Measurements from ENCODE around the gene ANKS1B.

Gene ANKS1B

GRCh38 chr12:99146185-99146584, 838.6 kb downstream of the ANKS1B start:
- in situ Hi-C loops (cut with MboI; ENCODE audit: low sequenced_read_pairs) = no loop called here

GRCh38 chr12:99142651-99143050, 842.1 kb downstream of the ANKS1B start:
- in situ Hi-C loops (cut with MboI; ENCODE audit: low sequenced_read_pairs) = no loop called here

- in situ Hi-C loops (cut with MboI; ENCODE audit: low sequenced_read_pairs) = no loop called here
Measured at GRCh38 chr12:99140017-99140720, 844.6 kb downstream of the ANKS1B start.

- in situ Hi-C loops (cut with MboI; ENCODE audit: low sequenced_read_pairs) = no loop called here
Measured at GRCh38 chr12:99138393-99138792, 846.3 kb downstream of the ANKS1B start.

GRCh38 chr12:99137124-99137855, 847.4 kb downstream of the ANKS1B start:
- in situ Hi-C loops (cut with MboI; ENCODE audit: low sequenced_read_pairs) = no loop called here

- in situ Hi-C loops (cut with MboI; ENCODE audit: low sequenced_read_pairs) = no loop called here
Measured at GRCh38 chr12:99136516-99136915, 848.2 kb downstream of the ANKS1B start.

GRCh38 chr12:99135376-99135775, 849.4 kb downstream of the ANKS1B start:
- in situ Hi-C loops (cut with MboI; ENCODE audit: low sequenced_read_pairs) = no loop called here

GRCh38 chr12:99133401-99133800, 851.3 kb downstream of the ANKS1B start:
- in situ Hi-C loops (cut with MboI; ENCODE audit: low sequenced_read_pairs) = no loop called here

GRCh38 chr12:99131751-99132199, 853.0 kb downstream of the ANKS1B start:
- in situ Hi-C loops (cut with MboI; ENCODE audit: low sequenced_read_pairs) = no loop called here

GRCh38 chr12:99130808-99131553, 853.8 kb downstream of the ANKS1B start:
- in situ Hi-C loops (cut with MboI; ENCODE audit: low sequenced_read_pairs) = no loop called here

GRCh38 chr12:99128246-99128802, 856.4 kb downstream of the ANKS1B start:
- in situ Hi-C loops (cut with MboI; ENCODE audit: low sequenced_read_pairs) = no loop called here

- in situ Hi-C loops (cut with MboI; ENCODE audit: low sequenced_read_pairs) = no loop called here
Measured at GRCh38 chr12:99122959-99123358, 861.8 kb downstream of the ANKS1B start.

- in situ Hi-C loops (cut with MboI; ENCODE audit: low sequenced_read_pairs) = no loop called here
Measured at GRCh38 chr12:99122496-99122895, 862.2 kb downstream of the ANKS1B start.

GRCh38 chr12:99121546-99121945, 863.2 kb downstream of the ANKS1B start:
- in situ Hi-C loops (cut with MboI; ENCODE audit: low sequenced_read_pairs) = no loop called here

- in situ Hi-C loops (cut with MboI; ENCODE audit: low sequenced_read_pairs) = no loop called here
Measured at GRCh38 chr12:99119943-99120342, 864.8 kb downstream of the ANKS1B start.

GRCh38 chr12:99119449-99119848, 865.3 kb downstream of the ANKS1B start:
- in situ Hi-C loops (cut with MboI; ENCODE audit: low sequenced_read_pairs) = no loop called here

GRCh38 chr12:99111600-99111999, 873.1 kb downstream of the ANKS1B start:
- in situ Hi-C loops (cut with MboI; ENCODE audit: low sequenced_read_pairs) = no loop called here

- in situ Hi-C loops (cut with MboI; ENCODE audit: low sequenced_read_pairs) = no loop called here
Measured at GRCh38 chr12:99110868-99111267, 873.9 kb downstream of the ANKS1B start.

- in situ Hi-C loops (cut with MboI; ENCODE audit: low sequenced_read_pairs) = no loop called here
Measured at GRCh38 chr12:99110212-99110611, 874.5 kb downstream of the ANKS1B start.

- in situ Hi-C loops (cut with MboI; ENCODE audit: low sequenced_read_pairs) = no loop called here
Measured at GRCh38 chr12:99108924-99109323, 875.8 kb downstream of the ANKS1B start.

GRCh38 chr12:99099786-99100185, 885.0 kb downstream of the ANKS1B start:
- in situ Hi-C loops (cut with MboI; ENCODE audit: low sequenced_read_pairs) = no loop called here
